ENCODE data around the gene PTPRM. TPM values are rescaled to one million over a fixed set of nuclear protein-coding genes. Genes with fewer than 3 reads are reported as not detected.

Gene PTPRM
- polyA plus RNA-seq, 3 donors = 0.04 to 2.1 (median 0.66) TPM

GRCh38 chr18:8084160-8084559 is 517.0 kb downstream of the PTPRM start:
- H3K27ac ChIP-seq (ENCODE audit: low read depth in 1 of 2, low read length in 2 of 2) = no peak overlapping the region
- intact Hi-C loops (cut with micrococcal nuclease) = no loop called here
- no peaks in the 10 kb centered on the region for H4K20me1 ChIP-seq (ENCODE audit: insufficient read depth, low read length)
- H3K9ac ChIP-seq (ENCODE audit: insufficient read depth, low read length, poor library complexity, severe bottlenecking) = no peak overlapping the region
- Mint-ChIP-seq H3K36me3 (no peaks in the 10 kb centered on the region), H3K4me1 (no peaks in the 10 kb centered on the region), H3K4me3 (no peak overlapping the region), H3K27me3 (ENCODE audit: low read depth in 3 of 3) (peaks cover 0 to 2% (median 0%) of the 10 kb centered on the region in 3 donors), H3K27ac (no peak overlapping the region), H3K9me3 (peaks cover 0 to 2% (median 0%) of the 10 kb centered on the region in 7 donors)
- H3K4me3 ChIP-seq (replicated peaks in 1 of 3; ENCODE audit: low read depth in 2 of 3, low read length in 3 of 3) = no peak overlapping the region
- no peak for DNase-seq
- H3K4me2 ChIP-seq (replicated peaks; ENCODE audit: extremely low read depth, low read length, poor library complexity, severe bottlenecking) = no peak overlapping the region
- H3K79me2 ChIP-seq (ENCODE audit: insufficient read depth, low read length) = no peaks in the 10 kb centered on the region
- no peaks in the 10 kb centered on the region for H3K9me3 ChIP-seq (replicated peaks in 1 of 2; ENCODE audit: control insufficient read depth in 1 of 2, insufficient read depth in 1 of 2, low read length in 2 of 2)
- no CpG with 5 or more reads among the region's 7 CpGs for whole genome bisulfite sequencing (ENCODE audit: insufficient coverage)
- H2AFZ ChIP-seq (ENCODE audit: insufficient read depth, low read depth, low read length, poor library complexity, severe bottlenecking) = no peak overlapping the region
- no peaks in the 10 kb centered on the region for H3K36me3 ChIP-seq (replicated peaks in 1 of 2; ENCODE audit: control insufficient read depth in 1 of 2, insufficient read depth in 2 of 2, low read length in 2 of 2)
- no peak for TF ChIP-seq CTCF (IDR thresholded peaks at IDR 0.05)
- no peaks in the 10 kb centered on the region for H3K4me1 ChIP-seq (ENCODE audit: control insufficient read depth in 1 of 2, insufficient read depth in 2 of 2, low read length in 2 of 2)
- no peaks in the 10 kb centered on the region for H3K27me3 ChIP-seq (ENCODE audit: control insufficient read depth in 2 of 2, insufficient read depth in 2 of 2, low read length in 2 of 2)

- Mint-ChIP-seq H3K27me3 (ENCODE audit: low read depth in 3 of 3) (no peaks in the 10 kb centered on the region), H3K4me1 (no peaks in the 10 kb centered on the region), H3K36me3 (no peaks in the 10 kb centered on the region), H3K27ac (no peak overlapping the region), H3K4me3 (no peak overlapping the region), H3K9me3 (peaks cover 0 to 3% (median 0%) of the 10 kb centered on the region in 7 donors)
- intact Hi-C loops (cut with micrococcal nuclease) = no loop called here
- Histone ChIP-seq H4K20me1 (ENCODE audit: insufficient read depth, low read length) (no peaks in the 10 kb centered on the region), H3K79me2 (ENCODE audit: insufficient read depth, low read length) (no peaks in the 10 kb centered on the region), H3K27ac (ENCODE audit: low read depth in 1 of 2, low read length in 2 of 2) (no peak overlapping the region), H3K4me2 (replicated peaks; ENCODE audit: extremely low read depth, low read length, poor library complexity, severe bottlenecking) (no peak overlapping the region), H3K36me3 (replicated peaks in 1 of 2; ENCODE audit: control insufficient read depth in 1 of 2, insufficient read depth in 2 of 2, low read length in 2 of 2) (no peaks in the 10 kb centered on the region), H3K4me3 (replicated peaks in 1 of 3; ENCODE audit: low read depth in 2 of 3, low read length in 3 of 3) (no peak overlapping the region), H3K9ac (ENCODE audit: insufficient read depth, low read length, poor library complexity, severe bottlenecking) (no peak overlapping the region), H3K27me3 (ENCODE audit: control insufficient read depth in 2 of 2, insufficient read depth in 2 of 2, low read length in 2 of 2) (no peaks in the 10 kb centered on the region), H3K9me3 (replicated peaks in 1 of 2; ENCODE audit: control insufficient read depth in 1 of 2, insufficient read depth in 1 of 2, low read length in 2 of 2) (no peaks in the 10 kb centered on the region), H3K4me1 (ENCODE audit: control insufficient read depth in 1 of 2, insufficient read depth in 2 of 2, low read length in 2 of 2) (no peaks in the 10 kb centered on the region), H2AFZ (ENCODE audit: insufficient read depth, low read depth, low read length, poor library complexity, severe bottlenecking) (no peak overlapping the region)
- no peak for TF ChIP-seq CTCF (IDR thresholded peaks at IDR 0.05)
- 100% methylated on average over 1 of the region's 3 CpGs for WGBS (ENCODE audit: insufficient coverage)
- DNase-seq = no peak
These were observed 521.5 kb downstream of the PTPRM start for GRCh38 chr18:8088626-8089025.
